ENCODE measurements around the gene MORF4L1.

DNA sequence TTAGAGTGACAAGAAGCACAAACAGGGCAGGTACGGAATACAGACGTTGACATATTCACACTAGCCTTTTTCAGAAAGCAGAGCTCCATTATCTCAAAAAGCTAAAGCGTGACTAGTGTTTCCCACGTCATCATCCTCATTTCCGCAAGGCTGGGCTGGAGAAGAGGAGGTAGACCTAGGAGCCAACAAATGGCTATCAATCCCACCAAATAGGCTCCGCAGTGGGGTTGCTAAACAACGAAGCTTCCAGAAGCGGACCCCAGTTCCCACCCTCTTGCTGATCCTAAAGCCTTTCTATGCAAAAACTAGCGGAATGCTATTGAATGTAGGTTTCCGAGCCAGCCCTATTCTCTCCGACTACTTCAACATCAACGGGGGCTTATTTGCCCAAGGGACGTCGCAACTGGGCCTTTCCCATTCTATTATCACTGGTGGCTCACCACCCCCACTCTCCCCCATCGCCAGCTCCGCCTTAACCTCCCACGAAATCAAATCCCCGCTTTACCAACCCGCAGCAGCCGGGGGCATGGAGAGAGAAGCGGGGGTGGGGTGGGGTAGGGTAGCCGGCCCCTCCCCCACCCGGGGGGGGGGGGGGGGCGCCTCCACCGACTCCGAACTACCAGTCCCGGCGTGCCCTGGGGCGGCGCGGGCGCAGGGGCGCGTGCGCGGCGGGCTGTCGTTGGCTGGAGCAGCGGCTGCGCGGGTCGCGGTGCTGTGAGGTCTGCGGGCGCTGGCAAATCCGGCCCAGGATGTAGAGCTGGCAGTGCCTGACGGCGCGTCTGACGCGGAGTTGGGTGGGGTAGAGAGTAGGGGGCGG, at the start of gene MORF4L1:
- TF ChIP-seq, protein P1, sequence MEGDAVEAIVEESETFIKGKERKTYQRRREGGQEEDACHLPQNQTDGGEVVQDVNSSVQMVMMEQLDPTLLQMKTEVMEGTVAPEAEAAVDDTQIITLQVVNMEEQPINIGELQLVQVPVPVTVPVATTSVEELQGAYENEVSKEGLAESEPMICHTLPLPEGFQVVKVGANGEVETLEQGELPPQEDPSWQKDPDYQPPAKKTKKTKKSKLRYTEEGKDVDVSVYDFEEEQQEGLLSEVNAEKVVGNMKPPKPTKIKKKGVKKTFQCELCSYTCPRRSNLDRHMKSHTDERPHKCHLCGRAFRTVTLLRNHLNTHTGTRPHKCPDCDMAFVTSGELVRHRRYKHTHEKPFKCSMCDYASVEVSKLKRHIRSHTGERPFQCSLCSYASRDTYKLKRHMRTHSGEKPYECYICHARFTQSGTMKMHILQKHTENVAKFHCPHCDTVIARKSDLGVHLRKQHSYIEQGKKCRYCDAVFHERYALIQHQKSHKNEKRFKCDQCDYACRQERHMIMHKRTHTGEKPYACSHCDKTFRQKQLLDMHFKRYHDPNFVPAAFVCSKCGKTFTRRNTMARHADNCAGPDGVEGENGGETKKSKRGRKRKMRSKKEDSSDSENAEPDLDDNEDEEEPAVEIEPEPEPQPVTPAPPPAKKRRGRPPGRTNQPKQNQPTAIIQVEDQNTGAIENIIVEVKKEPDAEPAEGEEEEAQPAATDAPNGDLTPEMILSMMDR (IDR thresholded peaks at IDR 0.05): no peak
- no peak for TF ChIP-seq POLR2A (IDR thresholded peaks at IDR 0.05)

All from body of pancreas (tissue), 4 donors.